ENCODE results near the gene LLGL2.

Gene LLGL2

GRCh38 chr17:75615301-75615700 lies 89.8 kb downstream of the LLGL2 start:
- no peak for DNase-seq (ENCODE audit: low read depth)

- no peak for DNase-seq (ENCODE audit: low read depth)
These were observed 91.1 kb downstream of the LLGL2 start for GRCh38 chr17:75616521-75617122.

GRCh38 chr17:75617218-75617617 lies 91.7 kb downstream of the LLGL2 start:
- DNase-seq (ENCODE audit: low read depth), result no peak

- no peak for DNase-seq (ENCODE audit: low read depth)
These were observed 92.2 kb downstream of the LLGL2 start for GRCh38 chr17:75617675-75618074.

- no peak for DNase-seq (ENCODE audit: low read depth)
These were observed 94.3 kb downstream of the LLGL2 start for GRCh38 chr17:75619506-75620431.

GRCh38 chr17:75621489-75621888 lies 96.0 kb downstream of the LLGL2 start:
- DNase-seq (ENCODE audit: low read depth), result no peak

- no peak for DNase-seq (ENCODE audit: low read depth)
These were observed 96.6 kb downstream of the LLGL2 start for GRCh38 chr17:75622076-75622475.

GRCh38 chr17:75622771-75623273 lies 97.3 kb downstream of the LLGL2 start:
- DNase-seq (ENCODE audit: low read depth), result no peak

GRCh38 chr17:75623386-75623785 lies 97.9 kb downstream of the LLGL2 start:
- DNase-seq (ENCODE audit: low read depth), result no peak

GRCh38 chr17:75624021-75624420 lies 98.5 kb downstream of the LLGL2 start:
- DNase-seq (ENCODE audit: low read depth), result no peak
